ENCODE measurements around the gene AMPD3.

AMPD3 gene

DNA sequence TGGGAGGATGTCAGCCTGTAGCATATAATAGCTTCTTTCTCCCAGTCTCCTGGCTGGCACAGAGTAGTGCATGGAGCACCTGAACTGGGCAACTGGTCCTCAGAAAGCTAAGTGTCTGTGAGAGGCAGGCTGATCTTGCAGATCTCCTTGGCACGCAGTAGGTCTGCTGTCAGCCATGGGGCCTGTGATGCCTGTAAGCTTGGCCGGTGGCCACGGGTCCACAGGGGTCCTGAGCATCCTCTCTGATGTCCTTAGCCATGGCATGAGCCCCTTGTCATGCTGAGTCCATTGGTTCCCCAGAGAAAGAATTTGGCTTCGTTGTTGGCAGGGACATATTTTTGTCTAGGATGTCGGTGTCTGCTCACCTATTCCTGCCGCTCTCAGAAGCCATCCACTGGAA lies 25.0 kb downstream of the AMPD3 start:
- no peaks in the 10 kb centered on the region for H3K36me3 ChIP-seq (ENCODE audit: insufficient read depth, low read length)
- H2AFZ ChIP-seq (ENCODE audit: low read depth, low read length), result no peak overlapping the region
- no peaks in the 10 kb centered on the region for H3K4me1 ChIP-seq (ENCODE audit: insufficient read depth, low read length)
- no peak overlapping the region for H3K4me3 ChIP-seq (ENCODE audit: low read length)
- no peaks in the 10 kb centered on the region for H3K27me3 ChIP-seq (ENCODE audit: insufficient read depth, low read length)
- H3K9me3 ChIP-seq (ENCODE audit: low read length), result no peaks in the 10 kb centered on the region

DNA sequence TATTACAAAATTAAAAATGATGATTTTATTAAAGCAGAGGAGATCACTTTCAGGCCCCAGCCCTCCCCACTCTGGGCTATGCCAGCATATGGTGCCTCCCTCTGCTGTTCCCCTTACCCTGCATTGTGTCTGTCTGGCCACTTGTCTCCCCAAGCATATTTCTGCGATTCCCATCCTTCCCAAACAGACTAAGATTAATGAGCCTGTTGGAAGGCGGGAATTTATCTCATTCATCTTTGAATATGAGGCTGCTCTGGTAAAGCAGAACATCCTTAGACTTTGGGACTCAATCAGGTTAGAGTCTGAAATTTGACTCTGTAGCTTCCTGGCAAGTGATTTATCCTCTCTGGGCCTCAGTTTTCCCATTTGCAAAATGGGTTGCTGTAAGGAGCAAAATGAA lies 25.7 kb downstream of the AMPD3 start:
- no peak overlapping the region for H2AFZ ChIP-seq (ENCODE audit: low read depth, low read length)
- H3K9me3 ChIP-seq (ENCODE audit: low read length), result no peaks in the 10 kb centered on the region
- H3K27me3 ChIP-seq (ENCODE audit: insufficient read depth, low read length), result no peaks in the 10 kb centered on the region
- H3K4me3 ChIP-seq (ENCODE audit: low read length), result no peak overlapping the region
- H3K36me3 ChIP-seq (ENCODE audit: insufficient read depth, low read length), result no peaks in the 10 kb centered on the region
- no peaks in the 10 kb centered on the region for H3K4me1 ChIP-seq (ENCODE audit: insufficient read depth, low read length)

DNA sequence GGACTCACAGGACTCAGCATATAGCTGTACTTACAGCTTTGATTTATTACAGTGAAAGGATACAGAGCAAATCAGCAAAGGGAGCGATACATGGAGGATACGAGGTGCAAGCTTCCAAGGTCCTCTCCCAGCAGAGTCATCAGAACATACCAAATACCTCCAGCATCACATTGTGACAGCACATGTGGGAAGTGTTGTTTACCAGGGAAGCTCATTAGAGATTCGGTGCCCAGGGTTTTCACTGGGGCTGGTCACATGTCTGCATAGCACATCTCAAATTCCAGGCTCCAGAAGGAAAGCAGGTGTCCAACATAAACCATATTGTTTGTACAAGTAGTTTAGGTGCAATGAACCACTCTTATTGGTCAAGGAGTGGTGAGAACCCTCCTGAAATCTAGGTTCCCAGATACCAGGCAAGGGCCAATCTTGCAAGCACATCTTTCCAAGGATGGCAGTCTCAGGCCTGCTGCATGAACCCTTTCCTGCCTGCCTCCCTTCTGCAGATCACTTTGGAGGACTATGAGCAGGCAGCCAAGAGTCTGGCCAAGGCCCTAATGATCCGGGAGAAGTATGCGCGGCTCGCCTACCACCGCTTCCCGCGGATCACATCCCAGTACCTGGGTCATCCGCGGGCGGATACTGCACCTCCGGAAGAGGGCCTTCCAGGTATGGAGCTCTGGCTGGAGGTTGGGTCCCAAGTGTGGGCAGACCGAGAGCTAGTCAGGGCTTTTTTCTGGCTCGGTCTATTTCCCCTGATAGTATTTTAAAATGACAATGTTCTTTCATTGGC lies 26.7 kb downstream of the AMPD3 start:
- Histone ChIP-seq H3K27me3 (ENCODE audit: insufficient read depth, low read length) (no peaks in the 10 kb centered on the region), H2AFZ (ENCODE audit: low read depth, low read length) (no peak overlapping the region), H3K9me3 (ENCODE audit: low read length) (no peaks in the 10 kb centered on the region), H3K36me3 (ENCODE audit: insufficient read depth, low read length) (no peaks in the 10 kb centered on the region), H3K4me3 (ENCODE audit: low read length) (no peak overlapping the region), H3K4me1 (ENCODE audit: insufficient read depth, low read length) (no peaks in the 10 kb centered on the region)

DNA sequence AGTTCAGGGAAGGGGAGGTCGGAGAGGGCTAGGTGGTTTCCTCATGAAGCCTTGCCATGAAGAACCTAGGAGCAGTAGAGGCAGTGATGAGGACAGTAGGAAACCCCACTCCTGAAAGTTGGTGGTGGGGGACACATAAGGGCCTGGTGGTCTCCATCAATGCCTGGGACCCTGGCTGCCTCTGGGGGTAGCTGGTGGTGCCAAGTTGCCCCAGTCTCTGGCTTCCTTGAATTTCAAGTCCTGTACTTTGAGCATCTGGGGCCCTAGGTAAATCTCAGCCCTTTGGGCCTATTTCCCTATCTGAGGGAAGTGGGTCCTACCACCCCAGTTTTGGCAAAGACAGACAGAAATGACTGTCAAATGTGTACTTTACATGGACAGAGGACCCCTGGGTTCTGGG lies 28.1 kb downstream of the AMPD3 start:
- Histone ChIP-seq H3K9me3 (ENCODE audit: low read length) (no peaks in the 10 kb centered on the region), H3K36me3 (ENCODE audit: insufficient read depth, low read length) (no peaks in the 10 kb centered on the region), H3K27me3 (ENCODE audit: insufficient read depth, low read length) (no peaks in the 10 kb centered on the region), H3K4me1 (ENCODE audit: insufficient read depth, low read length) (no peaks in the 10 kb centered on the region), H2AFZ (ENCODE audit: low read depth, low read length) (no peak overlapping the region), H3K4me3 (ENCODE audit: low read length) (no peak overlapping the region)

DNA sequence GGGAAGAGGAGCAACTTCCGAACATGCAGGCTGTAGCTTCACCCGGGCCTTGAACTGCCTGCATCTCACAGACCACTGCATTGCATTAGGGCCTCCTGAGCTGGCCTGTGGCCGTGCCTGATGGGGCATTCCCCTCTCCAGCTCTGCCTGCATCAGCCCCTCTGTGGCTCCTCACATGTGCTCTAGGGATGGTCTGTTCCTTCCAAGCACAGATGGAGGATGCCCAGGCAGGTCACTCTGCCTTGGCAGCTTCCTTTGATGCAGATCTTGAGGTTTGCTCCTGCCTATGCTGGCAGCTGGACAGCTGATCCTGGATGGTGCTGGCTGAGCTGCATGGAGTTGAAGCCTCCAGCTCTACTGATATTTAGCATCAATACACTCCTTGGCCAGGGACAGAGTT lies 28.5 kb downstream of the AMPD3 start:
- no peaks in the 10 kb centered on the region for H3K4me1 ChIP-seq (ENCODE audit: insufficient read depth, low read length)
- no peaks in the 10 kb centered on the region for H3K36me3 ChIP-seq (ENCODE audit: insufficient read depth, low read length)
- no peaks in the 10 kb centered on the region for H3K27me3 ChIP-seq (ENCODE audit: insufficient read depth, low read length)
- no peak overlapping the region for H3K4me3 ChIP-seq (ENCODE audit: low read length)
- H3K9me3 ChIP-seq (ENCODE audit: low read length), result no peaks in the 10 kb centered on the region
- H2AFZ ChIP-seq (ENCODE audit: low read depth, low read length), result no peak overlapping the region

DNA sequence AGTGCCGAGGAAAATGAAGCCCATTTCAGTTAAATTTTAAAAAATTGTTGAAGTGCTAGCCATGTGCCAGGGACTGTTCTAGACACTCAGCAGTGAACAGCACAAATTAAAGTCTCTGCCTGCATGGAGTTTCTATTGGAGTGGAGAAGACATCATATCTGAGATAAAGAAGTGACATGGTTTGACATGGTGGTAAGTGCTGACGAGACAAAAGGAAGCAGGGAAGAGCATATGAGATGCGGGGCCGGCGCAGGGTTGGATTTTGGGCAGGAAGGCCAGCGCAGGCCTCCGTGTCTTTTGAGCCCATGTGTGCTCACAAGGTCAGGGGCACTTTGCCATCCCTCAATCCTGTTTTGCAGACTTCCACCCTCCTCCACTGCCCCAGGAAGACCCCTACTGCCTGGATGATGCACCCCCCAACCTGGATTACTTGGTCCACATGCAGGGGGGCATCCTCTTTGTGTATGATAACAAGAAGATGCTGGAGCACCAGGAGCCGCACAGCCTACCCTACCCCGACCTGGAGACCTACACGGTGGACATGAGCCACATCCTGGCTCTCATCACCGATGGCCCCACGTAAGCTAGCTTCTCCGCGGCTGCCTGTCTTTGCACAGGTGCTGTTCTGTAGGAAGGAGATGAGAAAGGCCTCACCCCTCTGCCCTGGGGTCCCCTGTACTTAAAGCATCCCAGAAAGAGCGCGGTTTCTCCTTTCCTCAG lies 29.6 kb downstream of the AMPD3 start:
- Histone ChIP-seq H3K27me3 (ENCODE audit: insufficient read depth, low read length) (no peaks in the 10 kb centered on the region), H3K36me3 (ENCODE audit: insufficient read depth, low read length) (no peaks in the 10 kb centered on the region), H2AFZ (ENCODE audit: low read depth, low read length) (no peak overlapping the region), H3K4me3 (ENCODE audit: low read length) (no peak overlapping the region), H3K9me3 (ENCODE audit: low read length) (no peaks in the 10 kb centered on the region), H3K4me1 (ENCODE audit: insufficient read depth, low read length) (no peaks in the 10 kb centered on the region)

DNA sequence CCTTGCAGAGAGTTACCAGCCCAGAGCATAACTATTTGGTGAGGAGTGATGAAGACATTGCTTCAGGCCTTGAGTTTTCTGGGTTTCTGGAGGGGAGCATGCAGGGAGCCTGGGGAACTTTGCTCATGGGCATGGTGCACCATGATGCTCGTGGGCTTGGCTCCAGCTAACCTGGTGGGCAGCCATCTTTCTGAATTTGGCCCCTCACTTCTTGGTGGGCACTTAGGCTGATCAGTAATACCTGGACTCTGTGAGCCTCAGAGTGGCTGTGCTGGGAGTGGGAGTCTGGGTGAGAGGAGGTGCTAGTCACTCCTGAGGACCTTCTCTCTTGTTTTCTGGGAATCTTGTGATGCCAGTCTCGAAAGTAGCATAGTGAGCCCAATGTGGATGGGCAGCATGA lies 30.6 kb downstream of the AMPD3 start:
- H3K27me3 ChIP-seq (ENCODE audit: insufficient read depth, low read length), result no peaks in the 10 kb centered on the region
- no peaks in the 10 kb centered on the region for H3K9me3 ChIP-seq (ENCODE audit: low read length)
- H3K36me3 ChIP-seq (ENCODE audit: insufficient read depth, low read length), result no peaks in the 10 kb centered on the region
- H3K4me1 ChIP-seq (ENCODE audit: insufficient read depth, low read length), result peaks cover 5% of the 10 kb centered on the region
- no peak overlapping the region for H3K4me3 ChIP-seq (ENCODE audit: low read length)
- no peak overlapping the region for H2AFZ ChIP-seq (ENCODE audit: low read depth, low read length)

DNA sequence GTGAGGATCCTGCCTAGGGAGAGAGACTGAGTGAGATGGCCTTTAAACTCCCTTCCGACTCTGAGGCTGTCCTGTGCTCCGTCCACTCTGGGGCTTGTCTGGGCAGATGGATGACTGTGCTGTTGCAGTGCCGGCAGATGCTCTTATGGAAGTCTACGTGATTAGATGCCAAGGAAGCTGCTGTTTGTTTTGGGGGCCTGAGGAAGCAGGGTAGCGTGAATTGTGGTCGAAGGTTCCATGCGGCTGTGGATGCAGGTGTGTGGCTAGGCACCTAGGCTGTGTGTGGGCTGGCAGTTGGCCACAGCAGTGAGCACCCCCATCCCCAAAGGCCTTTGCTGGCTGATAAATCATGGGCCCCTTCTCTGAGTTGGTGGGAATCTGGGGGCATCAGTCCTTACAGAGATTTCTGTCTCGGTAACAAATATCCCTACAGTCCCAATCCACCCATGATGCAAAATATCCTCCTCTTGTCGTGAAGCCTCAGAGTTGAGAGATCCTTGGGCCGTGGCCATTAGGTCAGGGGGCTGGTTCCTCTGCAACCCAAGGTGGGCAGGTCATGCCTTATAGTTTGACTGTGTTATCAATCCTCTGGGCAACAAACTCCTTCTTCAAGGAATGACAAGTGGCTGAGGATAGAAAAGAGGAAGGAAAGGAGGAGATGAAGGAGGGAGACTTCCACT lies 31.2 kb downstream of the AMPD3 start:
- Histone ChIP-seq H3K27me3 (ENCODE audit: insufficient read depth, low read length) (no peaks in the 10 kb centered on the region), H2AFZ (ENCODE audit: low read depth, low read length) (no peak overlapping the region)

DNA sequence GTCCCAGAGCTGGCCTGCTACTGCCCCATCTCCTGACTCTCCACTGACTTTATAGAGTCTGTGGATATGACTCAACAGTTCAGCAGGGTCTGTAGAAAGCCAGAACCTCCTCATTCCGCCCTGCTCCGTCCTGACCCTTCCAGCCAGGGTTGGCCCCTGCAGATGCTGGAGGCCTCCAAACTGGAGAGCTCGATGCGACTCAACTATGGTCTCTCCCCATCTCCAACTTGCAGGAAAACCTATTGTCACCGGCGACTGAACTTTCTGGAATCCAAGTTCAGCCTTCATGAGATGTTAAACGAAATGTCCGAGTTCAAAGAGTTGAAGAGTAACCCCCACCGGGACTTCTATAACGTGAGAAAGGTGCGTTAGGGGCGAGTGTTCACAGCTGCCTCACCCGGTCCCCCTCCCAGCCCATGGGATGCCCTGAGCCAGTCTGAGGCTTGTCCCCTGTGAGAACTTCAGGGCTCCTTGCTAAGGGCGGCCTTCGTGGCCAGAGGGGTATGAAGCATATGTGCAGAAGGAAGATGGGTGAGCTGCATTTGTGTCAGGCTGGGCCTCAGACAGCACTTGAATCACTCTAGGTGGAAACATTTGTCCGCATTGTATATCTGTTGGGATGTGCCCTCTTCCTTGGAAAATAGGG lies 32.1 kb downstream of the AMPD3 start:
- Histone ChIP-seq H3K4me1 (ENCODE audit: insufficient read depth, low read length) (peaks cover 14% of the 10 kb centered on the region), H3K4me3 (ENCODE audit: low read length) (no peak overlapping the region), H3K9me3 (ENCODE audit: low read length) (no peaks in the 10 kb centered on the region), H3K36me3 (ENCODE audit: insufficient read depth, low read length) (no peaks in the 10 kb centered on the region), H3K27me3 (ENCODE audit: insufficient read depth, low read length) (no peaks in the 10 kb centered on the region), H2AFZ (ENCODE audit: low read depth, low read length) (no peak overlapping the region)

More for the DNA sequence above, 31.2 kb downstream of the AMPD3 start:
- Histone ChIP-seq H3K4me1 (ENCODE audit: insufficient read depth, low read length) (peaks cover 11% of the 10 kb centered on the region), H3K4me3 (ENCODE audit: low read length) (no peak overlapping the region), H3K36me3 (ENCODE audit: insufficient read depth, low read length) (no peaks in the 10 kb centered on the region), H3K9me3 (ENCODE audit: low read length) (no peaks in the 10 kb centered on the region)

DNA sequence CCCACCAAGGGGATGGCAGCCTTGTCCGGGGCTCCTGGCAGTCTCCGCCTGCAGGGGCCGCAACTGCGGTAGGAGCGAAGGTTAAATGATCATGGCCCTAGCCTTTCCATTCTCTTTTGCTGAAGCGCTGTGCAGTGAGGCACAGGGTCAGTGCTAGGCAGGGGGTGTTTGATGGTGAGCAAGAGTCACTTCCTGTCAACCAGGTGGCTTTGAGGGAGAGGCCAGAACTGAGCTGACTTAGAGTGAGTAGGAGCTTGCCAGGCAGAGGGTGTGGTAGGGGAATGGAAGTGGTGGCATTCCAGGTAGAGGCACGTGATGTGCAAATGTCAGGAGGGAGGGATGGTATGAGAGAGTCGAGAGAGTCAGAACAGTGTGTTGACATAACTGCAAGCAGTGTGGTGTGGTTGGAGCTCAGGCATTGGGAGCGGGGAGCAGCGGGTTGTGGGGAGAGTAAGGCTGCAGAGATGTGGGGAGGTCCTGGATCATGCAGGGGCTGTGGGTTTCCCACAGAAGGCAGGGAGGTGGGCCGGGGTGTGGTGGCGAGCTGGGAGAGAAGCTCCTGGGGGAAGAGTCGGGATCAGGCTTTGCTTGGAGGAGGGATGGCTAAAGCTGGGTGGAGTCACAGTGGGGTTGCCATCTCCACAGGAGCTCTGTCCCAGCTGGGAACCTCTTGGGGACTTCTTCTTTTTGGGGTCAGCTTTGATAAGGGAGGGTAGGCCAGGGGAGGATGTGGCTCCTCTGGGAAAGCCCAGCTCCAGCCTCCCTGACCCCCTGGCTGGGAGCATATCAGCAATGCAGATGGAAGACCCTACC lies 33.3 kb downstream of the AMPD3 start:
- no peak overlapping the region for H3K4me3 ChIP-seq (ENCODE audit: low read length)
- H3K27me3 ChIP-seq (ENCODE audit: insufficient read depth, low read length), result no peaks in the 10 kb centered on the region
- peaks cover 14% of the 10 kb centered on the region for H3K4me1 ChIP-seq (ENCODE audit: insufficient read depth, low read length)
- H2AFZ ChIP-seq (ENCODE audit: low read depth, low read length), result no peak overlapping the region
- H3K9me3 ChIP-seq (ENCODE audit: low read length), result no peaks in the 10 kb centered on the region
- no peaks in the 10 kb centered on the region for H3K36me3 ChIP-seq (ENCODE audit: insufficient read depth, low read length)

DNA sequence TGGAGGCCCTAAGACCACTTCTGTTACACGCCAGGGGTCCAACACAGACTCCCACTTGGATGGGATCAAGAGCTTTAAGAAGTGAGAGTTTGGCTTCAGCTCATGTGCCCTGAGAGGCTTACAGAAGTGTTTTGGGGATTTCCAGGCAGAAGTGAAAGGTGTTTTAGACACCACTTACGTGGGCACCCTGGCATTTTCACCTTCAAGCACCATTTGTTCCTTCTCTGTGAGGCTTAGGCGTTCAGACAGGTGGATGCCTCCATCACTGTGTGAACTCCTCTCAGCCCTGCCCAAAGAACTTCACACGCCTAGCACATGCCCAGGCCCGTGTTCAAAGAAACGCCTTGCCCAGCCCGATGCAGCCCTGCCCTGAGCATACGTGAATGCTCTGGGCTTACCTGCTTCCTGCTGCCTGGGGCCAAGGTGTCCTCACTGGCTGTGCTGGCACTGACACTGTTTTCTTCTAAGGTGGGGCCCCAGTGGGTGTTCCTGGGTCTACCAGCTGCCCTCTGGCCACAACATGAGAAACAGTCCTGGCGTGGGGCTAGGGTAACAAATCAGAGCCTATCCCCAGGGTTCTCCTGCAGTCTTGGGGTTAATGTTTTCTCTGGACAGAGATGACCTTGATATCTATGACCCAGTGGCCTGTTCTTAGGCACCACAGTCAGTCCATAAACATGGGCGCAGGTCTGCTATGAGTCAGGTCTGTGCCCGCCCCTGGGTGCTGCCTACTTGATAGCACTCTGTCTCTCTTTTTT lies 34.0 kb downstream of the AMPD3 start:
- Histone ChIP-seq H3K9me3 (ENCODE audit: low read length) (no peaks in the 10 kb centered on the region), H3K4me3 (ENCODE audit: low read length) (no peak overlapping the region), H2AFZ (ENCODE audit: low read depth, low read length) (no peak overlapping the region), H3K27me3 (ENCODE audit: insufficient read depth, low read length) (no peaks in the 10 kb centered on the region), H3K4me1 (ENCODE audit: insufficient read depth, low read length) (peaks cover 14% of the 10 kb centered on the region), H3K36me3 (ENCODE audit: insufficient read depth, low read length) (no peaks in the 10 kb centered on the region)

DNA sequence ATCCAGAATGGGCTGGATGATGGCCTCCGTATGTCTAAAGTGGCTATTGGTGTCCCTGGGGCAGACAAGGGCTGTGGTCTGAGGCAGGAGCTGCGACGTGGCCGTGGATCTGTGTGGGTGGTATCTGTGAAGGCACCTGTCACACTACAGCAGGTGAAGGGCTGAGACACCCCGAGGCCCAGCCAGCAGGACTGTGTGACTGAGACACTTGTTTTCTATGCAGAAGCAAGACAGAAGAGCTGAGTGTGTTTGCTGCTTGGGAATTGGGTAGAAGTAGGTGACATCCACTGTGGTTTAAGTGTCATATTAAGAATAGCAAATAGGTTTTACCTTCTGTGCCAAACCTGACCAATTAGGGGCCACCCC lies 35.0 kb downstream of the AMPD3 start:
- H3K4me3 ChIP-seq (ENCODE audit: low read length), result no peak overlapping the region
- no peak overlapping the region for H2AFZ ChIP-seq (ENCODE audit: low read depth, low read length)
- no peaks in the 10 kb centered on the region for H3K36me3 ChIP-seq (ENCODE audit: insufficient read depth, low read length)
- no peaks in the 10 kb centered on the region for H3K27me3 ChIP-seq (ENCODE audit: insufficient read depth, low read length)
- peaks cover 14% of the 10 kb centered on the region for H3K4me1 ChIP-seq (ENCODE audit: insufficient read depth, low read length)
- H3K9me3 ChIP-seq (ENCODE audit: low read length), result no peaks in the 10 kb centered on the region

All from neuron (in vitro differentiated cells).